ENCODE measurements around the gene TELO2. TPM values are rescaled to one million over a fixed set of nuclear protein-coding genes. Genes with fewer than 3 reads are reported as not detected.

Gene TELO2
- total RNA-seq, 4 donors from 2014 or later, result 37.1 to 84.6 (median 45.3) TPM

- H3K4me1 ChIP-seq, result no peaks in the 10 kb centered on the region
- no peaks in the 10 kb centered on the region for H3K27me3 ChIP-seq
- TF ChIP-seq EP300 (IDR thresholded peaks at IDR 0.05), result no peak
- no peak for TF ChIP-seq POLR2A (IDR thresholded peaks at IDR 0.05)
- no peak for TF ChIP-seq CTCF (IDR thresholded peaks at IDR 0.05)
- WGBS, 2 donors, result 92 to 95% methylated on average over 20 to 23 of the region's 25 CpGs
- peaks cover 0 to 98% (median 22%) of the 10 kb centered on the region in 3 donors for H3K36me3 ChIP-seq
- no peak overlapping the region for H3K27ac ChIP-seq
- H3K9me3 ChIP-seq, result no peaks in the 10 kb centered on the region
- no peak overlapping the region for H3K4me3 ChIP-seq
- no peak for DNase-seq (ENCODE audit: low spot score in 2 of 2)
Measured at GRCh38 chr16:1449201-1449788, 43.9 kb upstream of the TELO2 start.

- H3K4me3 ChIP-seq, result no peak overlapping the region
- no peak overlapping the region for H3K27ac ChIP-seq
- H3K36me3 ChIP-seq, result peaks cover 0 to 100% (median 26%) of the 10 kb centered on the region in 3 donors
- no peaks in the 10 kb centered on the region for H3K27me3 ChIP-seq
- 72 to 89% methylated on average over 12 to 29 of the region's 29 CpGs for WGBS, 2 donors
- H3K9me3 ChIP-seq, result no peaks in the 10 kb centered on the region
- DNase-seq (ENCODE audit: low spot score in 2 of 2), result no peak
- TF ChIP-seq CTCF (IDR thresholded peaks at IDR 0.05), result no peak
- H3K4me1 ChIP-seq, result no peaks in the 10 kb centered on the region
Measured at GRCh38 chr16:1450218-1450617, 42.9 kb upstream of the TELO2 start.

- no peaks in the 10 kb centered on the region for H3K9me3 ChIP-seq
- H3K36me3 ChIP-seq, result peaks cover 0 to 100% (median 33%) of the 10 kb centered on the region in 3 donors
- 85 to 92% methylated on average over 13 to 17 of the region's 21 CpGs for WGBS, 2 donors
- no peaks in the 10 kb centered on the region for H3K27me3 ChIP-seq
- no peak for TF ChIP-seq EP300 (IDR thresholded peaks at IDR 0.05)
- TF ChIP-seq CTCF (IDR thresholded peaks at IDR 0.05), result no peak
- no peak overlapping the region for H3K27ac ChIP-seq
- DNase-seq (ENCODE audit: low spot score in 2 of 2), result no peak
- no peak overlapping the region for H3K4me3 ChIP-seq
- H3K4me1 ChIP-seq, result no peaks in the 10 kb centered on the region
Measured at GRCh38 chr16:1450841-1451240, 42.3 kb upstream of the TELO2 start.

- 89 to 91% methylated on average over 29 to 34 of the region's 34 CpGs for WGBS, 2 donors
- H3K27ac ChIP-seq, result no peak overlapping the region
- no peaks in the 10 kb centered on the region for H3K9me3 ChIP-seq
- no peaks in the 10 kb centered on the region for H3K4me1 ChIP-seq
- DNase-seq (ENCODE audit: low spot score in 2 of 2), result no peak
- no peaks in the 10 kb centered on the region for H3K27me3 ChIP-seq
- H3K36me3 ChIP-seq, result peaks cover 0 to 100% (median 36%) of the 10 kb centered on the region in 3 donors
- no peak for TF ChIP-seq POLR2A (IDR thresholded peaks at IDR 0.05)
- no peak for TF ChIP-seq EP300 (IDR thresholded peaks at IDR 0.05)
- TF ChIP-seq CTCF (IDR thresholded peaks at IDR 0.05), result no peak
- no peak overlapping the region for H3K4me3 ChIP-seq
Measured at GRCh38 chr16:1451702-1452392, 41.3 kb upstream of the TELO2 start.

- Histone ChIP-seq H3K9me3 (no peaks in the 10 kb centered on the region), H3K27ac (no peak overlapping the region), H3K4me3 (no peak overlapping the region), H3K36me3 (peaks cover 0 to 100% (median 31%) of the 10 kb centered on the region in 3 donors), H3K4me1 (no peaks in the 10 kb centered on the region), H3K27me3 (no peaks in the 10 kb centered on the region)
- no peak for DNase-seq (ENCODE audit: low spot score in 2 of 2)
- TF ChIP-seq CTCF (IDR thresholded peaks at IDR 0.05) (no peak), EP300 (IDR thresholded peaks at IDR 0.05) (no peak), POLR2A (IDR thresholded peaks at IDR 0.05) (no peak)
- WGBS, 2 donors, result 91 to 93% methylated on average over 18 to 20 of the region's 20 CpGs
Measured at GRCh38 chr16:1452530-1452929, 40.6 kb upstream of the TELO2 start.
